Keratinocyte (primary cell): ENCODE data around the gene NIPBL. TPM values are rescaled to one million over a fixed set of nuclear protein-coding genes. Genes with fewer than 3 reads are reported as not detected.

Experiments used
- DNase-seq: peaks from one replicate; pipeline ENCODE4 v3.0.0-alpha.2; 2011; ENCODE audit warnings: low read depth, missing footprints, low spot score
- FAIRE-seq: peaks from 2 replicates; lab custom pipeline; 2011; peaks lifted over from hg19 to GRCh38; lab: Jason Lieb, UNC
- H2AFZ ChIP-seq: 2 replicates; pipeline ENCODE4 v1.6.0; 2012; ENCODE audit warnings: low read length, control low read depth, inconsistent platforms; ENCODE audit not compliant: control insufficient read depth
- H3K27ac ChIP-seq: 2 replicates; pipeline ENCODE4 v1.5.1; 2011; ENCODE audit warnings: low read length; ENCODE audit not compliant: control insufficient read depth, insufficient read depth
- H3K27me3 ChIP-seq: 3 replicates; pipeline ENCODE4 v1.6.0; 2011; ENCODE audit warnings: low read length; ENCODE audit not compliant: control insufficient read depth, insufficient read depth; ENCODE audit errors: extremely low read depth
- H3K36me3 ChIP-seq, 2 experiments: 2 replicates in 1 of 2; 3 replicates in 1 of 2; pipeline ENCODE4 v1.5.1; 2011; ENCODE audit warnings: low read length in 2 of 2, mild to moderate bottlenecking in 1 of 2; ENCODE audit not compliant: control insufficient read depth in 2 of 2, insufficient read depth in 2 of 2; ENCODE audit errors: extremely low read depth in 1 of 2
- H3K4me1 ChIP-seq: 3 replicates; pipeline ENCODE4 v1.5.1; 2011; ENCODE audit warnings: low read length; ENCODE audit not compliant: control insufficient read depth, insufficient read depth; ENCODE audit errors: extremely low read depth
- H3K4me2 ChIP-seq: 3 replicates; pipeline ENCODE4 v1.6.0; 2011; ENCODE audit warnings: low read depth, low read length; ENCODE audit not compliant: control insufficient read depth, insufficient read depth; ENCODE audit errors: extremely low read depth
- H3K4me3 ChIP-seq, 3 experiments: fragments of 200-600 bp in 1 of 3; sonication (generic) in 1 of 3; 2 replicates in 2 of 3; 3 replicates in 1 of 3; pipeline ENCODE4 v1.5.1; 2011 to 2016; ENCODE audit warnings: low read length in 3 of 3, mild to moderate bottlenecking in 3 of 3, control low read depth in 2 of 3, inconsistent platforms in 1 of 3, low read depth in 1 of 3, mixed read lengths in 1 of 3, mixed run types in 1 of 3, moderate library complexity in 1 of 3; ENCODE audit not compliant: control insufficient read depth in 2 of 3, insufficient read depth in 2 of 3; ENCODE audit errors: extremely low read depth in 1 of 3
- H3K79me2 ChIP-seq: 2 replicates; pipeline ENCODE4 v1.6.0; 2012; ENCODE audit warnings: low read length; ENCODE audit not compliant: control insufficient read depth, insufficient read depth
- H3K9ac ChIP-seq: 3 replicates; pipeline ENCODE4 v1.6.0; 2011; ENCODE audit warnings: low read length; ENCODE audit not compliant: control insufficient read depth, insufficient read depth; ENCODE audit errors: extremely low read depth
- H3K9me1 ChIP-seq: 3 replicates; pipeline ENCODE4 v1.6.0; 2011; ENCODE audit warnings: low read length; ENCODE audit not compliant: control insufficient read depth, insufficient read depth; ENCODE audit errors: extremely low read depth
- H3K9me3 ChIP-seq: 2 replicates; pipeline ENCODE4 v1.5.1; 2012; ENCODE audit warnings: low read depth, low read length; ENCODE audit not compliant: control insufficient read depth
- H4K20me1 ChIP-seq: 3 replicates; pipeline ENCODE4 v1.6.0; 2011; ENCODE audit warnings: low read length; ENCODE audit not compliant: control insufficient read depth, insufficient read depth; ENCODE audit errors: extremely low read depth
- EZH2 ChIP-seq: IDR thresholded peaks from one replicate; pipeline ENCODE4 v1.6.1; 2012; ENCODE audit warnings: inconsistent platforms, mild to moderate bottlenecking, low read length, moderate library complexity
- dilution Hi-C: fragments of 300-500 bp; cut with MboI; formaldehyde crosslinking; loops from one replicate; pipeline ENCODE4 v1.7.0; 2020; ENCODE audit warnings: low sequenced_read_pairs; ENCODE audit not compliant: extremely low pct_ligation_motif_present
- polyA plus RNA-seq, 5 experiments: library from polyadenylated mRNA; depleted of rRNA in 3 of 5; stranded (reverse) in 3 of 5; stranded (forward) in 1 of 5; unstranded in 1 of 5; fragments of >200 nt; gene quantifications; 1 replicate in 1 of 5; 2 replicates in 3 of 5; 3 replicates in 1 of 5; pipeline versions ENCODE4 v1.2.1 to v1.2.3, GENCODE V29; 2011 to 2012; ENCODE audit warnings: missing spikeins in 2 of 5, low read depth in 1 of 5, low replicate concordance in 1 of 5
- TF ChIP-seq, protein P1 (sequence below), 3 experiments: IDR thresholded peaks in 1 of 3; conservative IDR thresholded peaks in 1 of 3; optimal IDR thresholded peaks in 1 of 3; 2 replicates in 2 of 3; 3 replicates in 1 of 3; pipeline versions ENCODE3 to v1.5.1; 2011; ENCODE audit warnings: low read length in 3 of 3, mild to moderate bottlenecking in 3 of 3, moderate library complexity in 2 of 3, control low read depth in 1 of 3, inconsistent platforms in 1 of 3; ENCODE audit not compliant: insufficient read depth in 2 of 3; ENCODE audit errors: extremely low read depth in 1 of 3

The NIPBL gene
- polyA plus RNA-seq, 1 donor (not counting 4 experiments of a cell fraction or from before 2014, with no cell fraction given): 23.4 TPM

DNA sequence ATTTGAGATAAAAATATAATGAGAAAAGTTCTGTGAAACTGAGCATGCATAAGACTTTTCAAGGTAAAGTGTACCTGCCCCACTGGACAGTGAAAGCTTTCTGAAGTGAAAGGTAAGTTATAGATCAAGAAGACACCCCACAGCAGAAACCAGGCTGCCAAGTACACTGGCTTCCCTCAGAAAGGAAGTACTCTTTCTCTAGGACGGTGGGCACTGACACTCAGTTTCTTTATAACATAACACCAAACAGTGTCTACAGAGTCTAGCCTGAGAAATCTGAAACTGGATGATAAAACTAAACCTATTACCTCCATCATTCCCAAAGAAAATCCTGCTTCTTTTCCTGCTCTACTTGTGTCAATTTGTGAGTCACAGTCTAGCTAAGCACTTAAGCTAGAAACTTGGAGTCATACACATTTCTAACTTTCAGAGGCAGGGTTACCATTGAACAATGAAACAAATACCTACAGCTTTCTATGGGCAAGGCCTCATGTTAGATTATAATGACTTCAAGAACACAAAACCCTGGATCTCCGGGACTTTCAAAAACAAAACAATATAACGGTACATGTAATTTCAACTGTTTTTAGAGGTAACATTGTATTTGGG is 235.9 kb downstream of the NIPBL start:
- H3K79me2 ChIP-seq: no peaks in the 10 kb centered on the region
- H3K4me2 ChIP-seq: no peak overlapping the region
- no peak overlapping the region for H3K27ac ChIP-seq
- TF ChIP-seq, protein P1, sequence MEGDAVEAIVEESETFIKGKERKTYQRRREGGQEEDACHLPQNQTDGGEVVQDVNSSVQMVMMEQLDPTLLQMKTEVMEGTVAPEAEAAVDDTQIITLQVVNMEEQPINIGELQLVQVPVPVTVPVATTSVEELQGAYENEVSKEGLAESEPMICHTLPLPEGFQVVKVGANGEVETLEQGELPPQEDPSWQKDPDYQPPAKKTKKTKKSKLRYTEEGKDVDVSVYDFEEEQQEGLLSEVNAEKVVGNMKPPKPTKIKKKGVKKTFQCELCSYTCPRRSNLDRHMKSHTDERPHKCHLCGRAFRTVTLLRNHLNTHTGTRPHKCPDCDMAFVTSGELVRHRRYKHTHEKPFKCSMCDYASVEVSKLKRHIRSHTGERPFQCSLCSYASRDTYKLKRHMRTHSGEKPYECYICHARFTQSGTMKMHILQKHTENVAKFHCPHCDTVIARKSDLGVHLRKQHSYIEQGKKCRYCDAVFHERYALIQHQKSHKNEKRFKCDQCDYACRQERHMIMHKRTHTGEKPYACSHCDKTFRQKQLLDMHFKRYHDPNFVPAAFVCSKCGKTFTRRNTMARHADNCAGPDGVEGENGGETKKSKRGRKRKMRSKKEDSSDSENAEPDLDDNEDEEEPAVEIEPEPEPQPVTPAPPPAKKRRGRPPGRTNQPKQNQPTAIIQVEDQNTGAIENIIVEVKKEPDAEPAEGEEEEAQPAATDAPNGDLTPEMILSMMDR (optimal IDR thresholded peaks at IDR 0.05 in 1 of 3, IDR thresholded peaks at IDR 0.05 in 1 of 3, conservative IDR thresholded peaks at IDR 0.05 in 1 of 3; ENCODE audit: extremely low read depth in 1 of 3, insufficient read depth in 2 of 3, low read length in 3 of 3): no peak
- TF ChIP-seq EZH2: no peak
- no peak for DNase-seq
- dilution Hi-C loops: no loop called here
- no peak overlapping the region for H2AFZ ChIP-seq
- H3K9ac ChIP-seq: no peak overlapping the region
- FAIRE-seq: no peak
- H3K9me1 ChIP-seq: no peaks in the 10 kb centered on the region
- H3K9me3 ChIP-seq: no peaks in the 10 kb centered on the region
- no peaks in the 10 kb centered on the region for H4K20me1 ChIP-seq
- H3K27me3 ChIP-seq: no peaks in the 10 kb centered on the region
- no peaks in the 10 kb centered on the region for H3K4me1 ChIP-seq
- peaks cover 0 to 4% of the 10 kb centered on the region in 2 experiments for H3K36me3 ChIP-seq
- no peak overlapping the region for H3K4me3 ChIP-seq
